GM12878 (cell line): ENCODE measurements around the gene CIRBP. TPM values are rescaled to one million over a fixed set of nuclear protein-coding genes. Genes with fewer than 3 reads are reported as not detected.

Source experiments
- ATAC-seq: fragments of 200-7000 bp; cut with Tn5 transposase; 3 replicates; pipeline ENCODE4 v1.9.1; 2020; ENCODE audit warnings: mild to moderate bottlenecking, moderate library complexity
- BruUV-seq: library from RNA; stranded (reverse); fragments of 400-500 nt; replicated peaks from 2 replicates; lab custom pipeline; 2021; lab: Mats Ljungman, UMichigan
- CTCF ChIA-PET: fragments of 300-600 bp; sonication (Branson Sonifier 250); formaldehyde crosslinking; extraction: SDS; loops from one replicate; lab custom pipeline; 2021; ENCODE audit warnings: inconsistent platforms; lab: Yijun Ruan, JAX
- POLR2A ChIA-PET: fragments of 350-600 bp; formaldehyde crosslinking; extraction: SDS; loops from one replicate; lab custom pipeline; 2021; ENCODE audit warnings: inconsistent platforms; lab: Charles Lee
- RAD21 ChIA-PET: fragments of 300-600 bp; sonication (Branson Sonifier 250); formaldehyde crosslinking; loops from one replicate; lab custom pipeline; 2023; ENCODE audit warnings: antibody characterized with exemption; ENCODE audit not compliant: unreplicated experiment; lab: Charles Lee
- SMC1A ChIA-PET: fragments of 300-600 bp; sonication (Branson Sonifier 250); formaldehyde crosslinking; loops from one replicate; lab custom pipeline; 2023; ENCODE audit not compliant: unreplicated experiment, uncharacterized antibody; lab: Charles Lee
- DNase-seq: peaks from one replicate; pipeline ENCODE4 v3.0.0-alpha.2; 2011; ENCODE audit warnings: low read depth, low spot score
- FAIRE-seq: peaks from 3 replicates; lab custom pipeline; 2011; peaks lifted over from hg19 to GRCh38; lab: Jason Lieb, UNC
- H2AFZ ChIP-seq: 2 replicates; pipeline ENCODE4 v1.6.0; 2011; ENCODE audit warnings: low read depth, low read length, control low read depth; ENCODE audit not compliant: control insufficient read depth
- H3K27ac ChIP-seq: 2 replicates; pipeline ENCODE4 v1.5.1; 2011; ENCODE audit warnings: control low read depth; ENCODE audit not compliant: control insufficient read depth, insufficient read depth
- H3K27me3 ChIP-seq, 2 experiments: replicated peaks in 1 of 2; 2 replicates each; pipeline versions ENCODE4 v1.6.0 to v1.6.1; 2011; ENCODE audit warnings: low read length in 1 of 2; ENCODE audit not compliant: control insufficient read depth in 2 of 2, insufficient read depth in 2 of 2
- H3K36me3 ChIP-seq, 2 experiments: 2 replicates each; pipeline ENCODE4 v1.5.1; 2011; ENCODE audit warnings: low read length in 1 of 2; ENCODE audit not compliant: control insufficient read depth in 2 of 2, insufficient read depth in 2 of 2
- H3K4me1 ChIP-seq: 2 replicates; pipeline ENCODE4 v1.6.1; 2011; ENCODE audit warnings: mild to moderate bottlenecking, low read length, moderate library complexity, mixed read lengths; ENCODE audit not compliant: control insufficient read depth, insufficient read depth
- H3K4me2 ChIP-seq: 2 replicates; pipeline ENCODE4 v1.6.0; 2011; ENCODE audit warnings: control low read depth; ENCODE audit not compliant: control insufficient read depth, insufficient read depth
- H3K4me3 ChIP-seq: fragments of 200-600 bp; sonication (generic); 2 replicates; pipeline ENCODE4 v1.5.1; 2016
- H3K79me2 ChIP-seq: 2 replicates; pipeline ENCODE4 v1.6.0; 2011; ENCODE audit warnings: low read length; ENCODE audit not compliant: control insufficient read depth, insufficient read depth
- H3K9ac ChIP-seq: 2 replicates; pipeline ENCODE4 v1.8.0; 2011; ENCODE audit warnings: low read length, control low read depth, mixed read lengths; ENCODE audit not compliant: control insufficient read depth, insufficient read depth
- H3K9me3 ChIP-seq: replicated peaks from 3 replicates; pipeline ENCODE4 v1.5.1; 2011; ENCODE audit warnings: mild to moderate bottlenecking, low read length; ENCODE audit not compliant: control insufficient read depth, insufficient read depth
- H4K20me1 ChIP-seq: 2 replicates; pipeline ENCODE4 v1.6.0; 2011; ENCODE audit not compliant: control insufficient read depth, insufficient read depth
- DPF2 ChIP-seq: fragments of 450-650 bp; IDR thresholded peaks from 2 replicates; pipeline ENCODE4 v1.6.1; 2017; ENCODE audit warnings: mild to moderate bottlenecking
- EGR1 ChIP-seq, 2 experiments: IDR thresholded peaks; 1 replicate in 1 of 2; 2 replicates in 1 of 2; pipeline ENCODE4 v1.6.1; 2011 to 2012; ENCODE audit warnings: low read depth in 2 of 2, low read length in 2 of 2, borderline replicate concordance in 1 of 2, mild to moderate bottlenecking in 1 of 2, moderate library complexity in 1 of 2
- ELK1 ChIP-seq: IDR thresholded peaks from 2 replicates; pipeline ENCODE4 v1.6.1; 2012; ENCODE audit warnings: low read depth, low read length, improper control_type of control experiment
- ETV6 ChIP-seq, 2 experiments: fragments of 450-650 bp in 1 of 2; IDR thresholded peaks in 1 of 2; conservative IDR thresholded peaks in 1 of 2; 2 replicates each; pipeline ENCODE4 v1.6.1; 2014; ENCODE audit warnings: antibody characterized with exemption in 1 of 2, borderline replicate concordance in 1 of 2, low read depth in 1 of 2, mild to moderate bottlenecking in 1 of 2, moderate library complexity in 1 of 2
- GATAD2B ChIP-seq: fragments of 450-650 bp; conservative IDR thresholded peaks from 2 replicates; pipeline ENCODE4 v1.6.1; 2017; ENCODE audit warnings: low read depth, mild to moderate bottlenecking, moderate library complexity
- HCFC1 ChIP-seq: fragments of 150-350 bp; IDR thresholded peaks from 2 replicates; pipeline ENCODE4 v1.6.1; 2014; ENCODE audit warnings: low read length
- HDAC6 ChIP-seq: fragments of 200-600 bp; sonication (generic); IDR thresholded peaks from one replicate; pipeline ENCODE4 v1.8.0; 2017; ENCODE audit warnings: antibody characterized with exemption; ENCODE audit not compliant: unreplicated experiment
- IRF4 ChIP-seq: IDR thresholded peaks from 2 replicates; pipeline ENCODE4 v1.6.1; 2011; ENCODE audit warnings: low read depth, low read length
- MAX ChIP-seq: IDR thresholded peaks from 2 replicates; pipeline ENCODE4 v1.6.1; 2012; ENCODE audit warnings: low read depth, low read length, improper control_type of control experiment
- MXI1 ChIP-seq: fragments of 150-350 bp; IDR thresholded peaks from 2 replicates; pipeline ENCODE4 v1.6.1; 2011; ENCODE audit warnings: low read depth, mild to moderate bottlenecking, inconsistent platforms, low read length, improper control_type of control experiment
- NBN ChIP-seq: fragments of 450-650 bp; IDR thresholded peaks from 2 replicates; pipeline ENCODE4 v1.6.1; 2016
- NR2F1 ChIP-seq: fragments of 450-650 bp; conservative IDR thresholded peaks from 2 replicates; pipeline ENCODE4 v1.6.1; 2017; ENCODE audit warnings: mild to moderate bottlenecking
- POLR2A ChIP-seq: IDR thresholded peaks from 2 replicates; pipeline ENCODE4 v1.6.1; 2011; ENCODE audit warnings: low read depth, mild to moderate bottlenecking, low read length
- RB1 ChIP-seq: fragments of 450-650 bp; formaldehyde crosslinking; IDR thresholded peaks from 2 replicates; pipeline ENCODE4 v1.6.1; 2017; ENCODE audit warnings: mild to moderate bottlenecking, borderline replicate concordance
- SIX5 ChIP-seq: IDR thresholded peaks from 2 replicates; pipeline ENCODE4 v1.6.1; 2011; ENCODE audit warnings: mild to moderate bottlenecking, low read depth, low read length, moderate library complexity; ENCODE audit not compliant: severe bottlenecking
- STAT1 ChIP-seq: fragments of 450-650 bp; conservative IDR thresholded peaks from 2 replicates; pipeline ENCODE4 v1.6.1; 2014; ENCODE audit warnings: antibody characterized with exemption, mild to moderate bottlenecking
- TARDBP ChIP-seq: IDR thresholded peaks from 2 replicates; pipeline ENCODE4 v1.6.1; 2016; ENCODE audit warnings: borderline replicate concordance
- TBL1XR1 ChIP-seq: IDR thresholded peaks from 2 replicates; pipeline ENCODE4 v1.6.1; 2012; ENCODE audit warnings: low read depth, low read length, improper control_type of control experiment
- TCF12 ChIP-seq: IDR thresholded peaks from 2 replicates; pipeline ENCODE4 v1.6.1; 2011; ENCODE audit warnings: low read depth, mild to moderate bottlenecking, low read length
- TCF3 ChIP-seq: IDR thresholded peaks from 2 replicates; pipeline ENCODE4 v1.6.1; 2012; ENCODE audit warnings: low read depth, mild to moderate bottlenecking, low read length, borderline replicate concordance; ENCODE audit not compliant: insufficient read depth
- YBX1 ChIP-seq: fragments of 450-650 bp; IDR thresholded peaks from 2 replicates; pipeline ENCODE4 v1.6.1; 2016; ENCODE audit warnings: antibody characterized with exemption
- ZNF207 ChIP-seq: fragments of 450-650 bp; IDR thresholded peaks from 2 replicates; pipeline ENCODE4 v1.6.1; 2014; ENCODE audit warnings: antibody characterized with exemption, mild to moderate bottlenecking, borderline replicate concordance
- ZNF24 ChIP-seq: fragments of 450-650 bp; IDR thresholded peaks from 2 replicates; pipeline ENCODE4 v1.6.1; 2017; ENCODE audit warnings: antibody characterized with exemption, mild to moderate bottlenecking
- WGBS: methylation state at CpG from one replicate; pipeline ENCODE4 v1.1.6; 2016; ENCODE audit warnings: low lambda C conversion rate; ENCODE audit not compliant: insufficient replicate concordance, insufficient coverage; ENCODE audit errors: missing lambda C conversion rate; 5-methylcytosine and 5-hydroxymethylcytosine counted together
- in situ Hi-C: fragments of 300-500 bp; cut with MboI; formaldehyde crosslinking; loops from 9 replicates; pipeline ENCODE4 v1.14.3; 2018; ENCODE audit warnings: mixed read lengths
- intact Hi-C: fragments of 100-400 bp; cut with micrococcal nuclease; formaldehyde crosslinking; loops from one replicate; pipeline ENCODE4 v1.14.2; 2022; ENCODE audit not compliant: unreplicated experiment
- polyA plus RNA-seq, 11 experiments: library from polyadenylated mRNA; depleted of rRNA in 4 of 11; unstranded in 6 of 11; stranded (reverse) in 5 of 11; fragments of >200 nt; fragmentation: Nextera tagmentation in 4 of 11; fragmentation: Illumina TruSeq in 1 of 11; extraction: Ambion mirVana in 4 of 11; extraction: Trizol in 1 of 11; gene quantifications; 1 replicate in 1 of 11; 2 replicates in 10 of 11; pipeline versions ENCODE4 v1.2.1 to v1.2.3, GENCODE V29; 2011 to 2016; ENCODE audit warnings: inconsistent platforms in 2 of 11, missing spikeins in 2 of 11, low read depth in 1 of 11
- total RNA-seq, 4 experiments: library from RNA; depleted of rRNA in 3 of 4; stranded (reverse); fragments of >200 nt in 3 of 4; fragmentation: Illumina TruSeq in 1 of 4; extraction: Trizol in 1 of 4; gene quantifications; 2 replicates each; pipeline versions ENCODE4 v1.2.1 to v1.2.3, GENCODE V29; 2013 to 2021

The CIRBP gene
- total and polyA plus RNA-seq, 10 of the 15 experiments (the other 5 are each of a cell fraction or from before 2014, with no cell fraction given), result 27.6 to 335 (median 229) TPM

GRCh38 chr19:1241417-1242095 lies 27.6 kb upstream of the CIRBP start, which contains the start of gene ATP5F1D:
Gene ATP5F1D, plus strand, starts transcription at chr19:1241751. Its CDS starts 100 bp downstream, at chr19:1241851.
- BruUV-seq, result no TSS peak
- Histone ChIP-seq H3K4me3 (peak within 1 kb of the TSS; percentile 80), H3K27me3 (peaks cover 0 to 7% of the 10 kb centered on the region in 2 experiments; a peak in 3 of 4 replicates), H2AFZ (peak within 1 kb of the TSS; percentile 88), H3K4me1 (peaks cover 24% of the 10 kb centered on the region), H3K36me3 (no peaks in the 10 kb centered on the region; a peak in 2 of 4 replicates), H3K9ac (peak within 1 kb of the TSS; percentile 85), H3K9me3 (no peaks in the 10 kb centered on the region), H3K79me2 (peaks cover 17% of the 10 kb centered on the region), H3K27ac (peak within 1 kb of the TSS; percentile 73), H3K4me2 (peak within 1 kb of the TSS; percentile 95), H4K20me1 (no peaks in the 10 kb centered on the region)
- in situ Hi-C loops, result no loop called here
- RAD21 ChIA-PET, result interaction anchor here (0.6 to 2.0 kb wide), 6 partner anchors 25 to 471 kb away, joined by 3 to 18 read pairs (median 4); partner anchors contain the start of gene CIRBP
- peak; percentile 80 for ATAC-seq
- SMC1A ChIA-PET, result interaction anchor here (1.4 to 6.9 kb wide), 2 partner anchors 25 to 128 kb away, joined by 7 to 172 read pairs; partner anchors contain the start of gene CIRBP
- CTCF ChIA-PET, result interaction anchor here (0.7 to 6.1 kb wide), 10 partner anchors 19 to 378 kb away, joined by 3 to 363 read pairs (median 3); partner anchors contain the start of genes CIRBP and SBNO2
- peak; percentile 96 for FAIRE-seq
- intact Hi-C loops, result loop anchor here (5.0 to 10.0 kb wide), 2 partner anchors 139 to 317 kb away; partner anchors contain the start of genes ARID3A and GPX4
- under 1% methylated on average over 59 of the region's 79 CpGs for WGBS
- peak; percentile 80 for DNase-seq
- POLR2A ChIA-PET, result interaction anchor here (0.6 to 7.7 kb wide), 7 partner anchors 24 to 333 kb away, joined by 3 to 184 read pairs (median 4); partner anchors contain the start of gene CIRBP
- TF ChIP-seq HDAC6 (no peak), STAT1 (0 out of 2 replicates have a peak, but pooled peaks have one; percentile 84), TCF3 (0 out of 2 replicates have a peak, but pooled peaks have one; percentile 7), EGR1 (IDR thresholded peaks at IDR 0.05; ENCODE audit: borderline replicate concordance in 1 of 2, low read depth in 2 of 2, low read length in 2 of 2) (peak in 1 of 2 experiments; percentile 89; a peak in 2 of 3 replicates), MXI1 (peak; percentile 81), DPF2 (peak; percentile 86), ZNF207 (no peak; the same call in 1 of the 2 replicates), RB1 (peak; percentile 87; the same call in 1 of the 2 replicates), ZNF24 (peak; percentile 47; the same call in 1 of the 2 replicates), POLR2A (peak; percentile 77), TCF12 (no peak), SIX5 (peak; percentile 97), NBN (0 out of 2 replicates have a peak, but pooled peaks have one; percentile 32), GATAD2B (peak; percentile 95), ETV6 (conservative IDR thresholded peaks at IDR 0.05 in 1 of 2, IDR thresholded peaks at IDR 0.05 in 1 of 2; ENCODE audit: borderline replicate concordance in 1 of 2, low read depth in 1 of 2) (no peak), ELK1 (peak; percentile 94), IRF4 (no peak), YBX1 (no peak), TARDBP (peak; percentile 96), MAX (peak; percentile 78), TBL1XR1 (peak; percentile 52; the same call in 1 of the 2 replicates), HCFC1 (peak; percentile 99), NR2F1 (peak; percentile 80)
